DOHH2 (cell line): ENCODE measurements around the gene MPPED1.

Experiments
- H3F3A ChIP-seq: fragments of 200-600 bp; sonication (generic), shearing (Covaris generic); 2 replicates; pipeline ENCODE4 v1.6.0; 2016; ENCODE audit warnings: antibody characterized with exemption, mild to moderate bottlenecking; ENCODE audit not compliant: control insufficient read depth, insufficient read depth
- H3K27ac ChIP-seq: fragments of 200-600 bp; sonication (generic); 2 replicates; pipeline ENCODE4 v1.5.1; 2014; ENCODE audit warnings: low read depth, mild to moderate bottlenecking, low read length, moderate library complexity
- H3K27me3 ChIP-seq: fragments of 200-600 bp; sonication (generic); 2 replicates; pipeline ENCODE4 v1.6.1; 2014; ENCODE audit warnings: mild to moderate bottlenecking, low read length, mixed read lengths; ENCODE audit not compliant: control insufficient read depth
- H3K36me3 ChIP-seq: fragments of 200-600 bp; sonication (generic); 2 replicates; pipeline ENCODE4 v1.6.1; 2014; ENCODE audit warnings: mild to moderate bottlenecking, low read length, moderate library complexity, mixed read lengths; ENCODE audit not compliant: control insufficient read depth
- H3K4me1 ChIP-seq: fragments of 200-600 bp; sonication (generic); 2 replicates; pipeline ENCODE4 v1.6.1; 2014; ENCODE audit warnings: mild to moderate bottlenecking, low read length, mixed read lengths; ENCODE audit not compliant: control insufficient read depth
- H3K4me2 ChIP-seq: fragments of 200-600 bp; sonication (generic); 2 replicates; pipeline ENCODE4 v1.6.0; 2014; ENCODE audit warnings: mild to moderate bottlenecking, low read length, moderate library complexity
- H3K4me3 ChIP-seq: fragments of 200-600 bp; sonication (generic); 2 replicates; pipeline ENCODE4 v1.5.1; 2014; ENCODE audit warnings: mild to moderate bottlenecking, low read length, mixed read lengths
- H3K79me2 ChIP-seq: fragments of 200-600 bp; sonication (generic); 2 replicates; pipeline ENCODE4 v1.6.1; 2014; ENCODE audit warnings: mild to moderate bottlenecking, low read length, mixed read lengths; ENCODE audit not compliant: control insufficient read depth
- H3K9me2 ChIP-seq: fragments of 200-600 bp; sonication (generic); replicated peaks from 2 replicates; pipeline ENCODE4 v1.6.1; 2014; ENCODE audit warnings: mild to moderate bottlenecking, low read length, mixed read lengths; ENCODE audit not compliant: control insufficient read depth
- H3K9me3 ChIP-seq: fragments of 200-600 bp; sonication (generic); 2 replicates; pipeline ENCODE4 v1.6.1; 2014; ENCODE audit warnings: antibody characterized with exemption, low read length, mixed read lengths; ENCODE audit not compliant: control insufficient read depth, insufficient read depth
- H4K20me1 ChIP-seq: fragments of 200-600 bp; sonication (generic); 2 replicates; pipeline ENCODE4 v1.6.0; 2014; ENCODE audit warnings: low read depth, mild to moderate bottlenecking, antibody characterized with exemption, low read length, moderate library complexity; ENCODE audit not compliant: control insufficient read depth, insufficient read depth
- EZH2phosphoT487 ChIP-seq: fragments of 200-600 bp; sonication (generic); IDR thresholded peaks from 2 replicates; pipeline ENCODE4 v1.6.1; 2017; ENCODE audit warnings: borderline replicate concordance, mild to moderate bottlenecking, antibody characterized with exemption, low read length, moderate library complexity, mixed read lengths
- TF ChIP-seq, protein P1 (sequence below): fragments of 200-600 bp; sonication (generic); IDR thresholded peaks from one replicate; pipeline ENCODE4 v1.5.1; 2014; ENCODE audit warnings: antibody characterized with exemption, mild to moderate bottlenecking, low read depth, low read length; ENCODE audit not compliant: poor library complexity, severe bottlenecking

MPPED1 gene

DNA sequence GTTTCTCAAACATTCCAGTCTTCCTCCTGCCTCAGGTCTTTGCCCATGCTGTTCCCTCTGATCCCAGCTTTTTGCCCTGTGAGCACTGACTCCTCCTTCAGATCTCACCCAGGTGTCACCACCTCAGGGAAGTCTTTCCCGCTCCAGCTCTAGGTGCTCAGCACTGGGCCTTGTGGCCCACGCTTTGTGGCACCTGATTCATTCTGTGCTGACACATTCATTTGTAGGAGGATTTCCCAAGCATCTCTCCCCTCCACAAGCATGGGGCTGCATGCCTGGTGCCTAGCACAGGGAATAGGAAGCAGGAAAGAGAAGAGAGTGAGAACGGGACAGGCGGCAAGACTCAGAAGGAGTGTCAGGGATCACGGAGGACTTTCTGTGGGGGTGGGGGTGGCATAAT is 17.6 kb downstream of the MPPED1 start:
- Histone ChIP-seq H3K4me3 (no peak overlapping the region), H4K20me1 (no peaks in the 10 kb centered on the region), H3K4me2 (no peak overlapping the region), H3F3A (no peaks in the 10 kb centered on the region), H3K9me2 (no peaks in the 10 kb centered on the region), H3K4me1 (no peaks in the 10 kb centered on the region), H3K79me2 (no peaks in the 10 kb centered on the region), H3K36me3 (no peaks in the 10 kb centered on the region), H3K9me3 (no peaks in the 10 kb centered on the region), H3K27me3 (peaks cover 6% of the 10 kb centered on the region; the same call in 1 of the 2 replicates), H3K27ac (no peak overlapping the region)
- TF ChIP-seq, protein P1, sequence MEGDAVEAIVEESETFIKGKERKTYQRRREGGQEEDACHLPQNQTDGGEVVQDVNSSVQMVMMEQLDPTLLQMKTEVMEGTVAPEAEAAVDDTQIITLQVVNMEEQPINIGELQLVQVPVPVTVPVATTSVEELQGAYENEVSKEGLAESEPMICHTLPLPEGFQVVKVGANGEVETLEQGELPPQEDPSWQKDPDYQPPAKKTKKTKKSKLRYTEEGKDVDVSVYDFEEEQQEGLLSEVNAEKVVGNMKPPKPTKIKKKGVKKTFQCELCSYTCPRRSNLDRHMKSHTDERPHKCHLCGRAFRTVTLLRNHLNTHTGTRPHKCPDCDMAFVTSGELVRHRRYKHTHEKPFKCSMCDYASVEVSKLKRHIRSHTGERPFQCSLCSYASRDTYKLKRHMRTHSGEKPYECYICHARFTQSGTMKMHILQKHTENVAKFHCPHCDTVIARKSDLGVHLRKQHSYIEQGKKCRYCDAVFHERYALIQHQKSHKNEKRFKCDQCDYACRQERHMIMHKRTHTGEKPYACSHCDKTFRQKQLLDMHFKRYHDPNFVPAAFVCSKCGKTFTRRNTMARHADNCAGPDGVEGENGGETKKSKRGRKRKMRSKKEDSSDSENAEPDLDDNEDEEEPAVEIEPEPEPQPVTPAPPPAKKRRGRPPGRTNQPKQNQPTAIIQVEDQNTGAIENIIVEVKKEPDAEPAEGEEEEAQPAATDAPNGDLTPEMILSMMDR = no peak
- TF ChIP-seq EZH2phosphoT487 = no peak

DNA sequence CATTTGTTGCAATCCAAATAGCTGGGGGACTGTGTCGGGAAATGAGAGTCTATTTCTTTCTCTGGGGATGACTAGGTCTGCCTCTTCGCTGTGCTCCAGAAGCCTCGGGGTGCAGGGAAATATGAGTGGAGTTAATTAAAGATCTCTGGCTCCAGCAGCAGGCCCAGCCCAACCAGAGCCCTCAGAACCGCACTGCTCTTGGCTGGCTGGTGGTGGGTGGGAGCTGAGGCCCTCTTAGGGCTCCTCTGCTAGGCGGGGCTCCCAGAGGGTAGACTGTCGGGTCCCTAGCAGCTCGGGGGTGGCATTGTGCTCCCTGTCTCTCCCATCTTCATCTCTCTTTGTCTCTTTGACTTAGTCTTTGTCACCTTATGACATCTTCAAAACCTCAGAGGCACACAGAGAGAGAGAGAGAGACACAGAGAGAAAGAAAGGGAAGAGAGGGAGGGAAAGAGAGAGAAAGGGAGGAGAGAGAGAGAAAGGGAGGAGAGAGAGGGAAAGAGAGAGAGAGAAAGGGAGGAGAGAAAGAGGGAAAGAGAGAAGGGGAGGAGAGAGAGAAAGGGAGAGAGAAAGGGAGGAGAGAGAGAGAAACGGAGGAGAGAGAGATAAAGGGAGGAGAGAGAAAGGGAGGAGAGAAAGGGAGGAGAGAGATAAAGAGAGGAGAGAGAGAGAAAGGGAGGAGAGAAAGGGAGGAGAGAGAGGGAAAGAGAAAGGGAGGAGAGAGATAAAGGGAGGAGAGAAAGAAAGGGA is 20.2 kb downstream of the MPPED1 start:
- Histone ChIP-seq H3K27ac (no peak overlapping the region), H3K9me2 (no peaks in the 10 kb centered on the region), H3K36me3 (no peaks in the 10 kb centered on the region), H3K4me3 (no peak overlapping the region), H4K20me1 (no peaks in the 10 kb centered on the region), H3K4me1 (no peaks in the 10 kb centered on the region), H3K27me3 (peaks cover 6% of the 10 kb centered on the region; the same call in 1 of the 2 replicates), H3F3A (no peaks in the 10 kb centered on the region), H3K4me2 (no peak overlapping the region), H3K9me3 (no peaks in the 10 kb centered on the region), H3K79me2 (no peaks in the 10 kb centered on the region)
- TF ChIP-seq, protein P1 = no peak
- no peak for TF ChIP-seq EZH2phosphoT487

DNA sequence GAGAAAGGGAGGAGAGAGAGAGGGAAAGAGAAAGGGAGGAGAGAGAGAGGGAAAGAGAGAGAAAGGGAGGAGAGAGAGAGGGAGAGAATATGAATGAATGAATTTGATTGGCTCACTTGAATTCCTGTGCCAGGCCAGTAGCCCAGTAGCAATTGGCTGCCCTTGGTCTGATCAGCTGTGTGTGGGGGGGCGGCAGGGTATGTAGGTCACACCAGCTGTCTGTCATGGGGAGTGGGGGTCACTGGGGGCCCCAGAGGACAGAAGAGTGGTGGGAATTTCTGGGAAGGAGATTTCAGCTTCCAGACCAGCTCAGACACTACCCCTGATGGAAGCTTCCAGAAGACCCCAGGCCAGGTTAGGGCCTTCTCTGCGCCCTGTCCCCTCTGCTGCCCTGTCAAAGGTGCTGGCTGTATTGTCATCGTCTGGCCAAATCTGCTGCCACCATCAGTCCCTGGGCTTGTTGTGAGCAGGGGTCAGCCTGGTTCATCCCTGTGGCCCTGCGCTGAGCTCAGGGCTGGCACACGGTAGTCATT is 21.1 kb downstream of the MPPED1 start:
- TF ChIP-seq, protein P1 = no peak
- TF ChIP-seq EZH2phosphoT487 = no peak
- no peaks in the 10 kb centered on the region for H3F3A ChIP-seq

More for the DNA sequence above, 21.1 kb downstream of the MPPED1 start:
- H3K4me2 ChIP-seq = no peak overlapping the region
- H3K27ac ChIP-seq = no peak overlapping the region
- no peaks in the 10 kb centered on the region for H3K36me3 ChIP-seq
- no peaks in the 10 kb centered on the region for H4K20me1 ChIP-seq
- H3K9me3 ChIP-seq = no peaks in the 10 kb centered on the region
- no peaks in the 10 kb centered on the region for H3K4me1 ChIP-seq
- H3K9me2 ChIP-seq = no peaks in the 10 kb centered on the region
- peaks cover 6% of the 10 kb centered on the region; the same call in 1 of the 2 replicates for H3K27me3 ChIP-seq
- H3K4me3 ChIP-seq = no peak overlapping the region
- no peaks in the 10 kb centered on the region for H3K79me2 ChIP-seq
